OCI-LY3 (cell line): ENCODE data around the gene PCDHA2.
"Not testable (repeated sequence)": the region's sequence is repeated elsewhere in the genome, so short reads cannot be mapped to it uniquely, and the experiment has no call there.

Experiments used
- H2AFZ ChIP-seq: fragments of 200-600, 300-600 bp; shearing (Covaris generic); 2 replicates; pipeline ENCODE4 v1.6.0; 2014; ENCODE audit warnings: antibody characterized with exemption, low read depth, low read length
- H3K27ac ChIP-seq: fragments of 200-600, 300-600 bp; sonication (generic); 2 replicates; pipeline ENCODE4 v1.5.1; 2014; ENCODE audit warnings: mild to moderate bottlenecking, low read length, moderate library complexity, mixed read lengths
- H3K27me3 ChIP-seq: fragments of 200-600, 300-600 bp; sonication (generic); 2 replicates; pipeline ENCODE4 v1.6.1; 2014; ENCODE audit warnings: low read depth, low read length, mixed read lengths
- H3K36me3 ChIP-seq: fragments of 200-600, 300-600 bp; sonication (generic); replicated peaks from 2 replicates; pipeline ENCODE3; 2014; ENCODE audit warnings: low read depth, low read length, mixed read lengths
- H3K4me1 ChIP-seq: fragments of 300-600, 200-600 bp; sonication (generic); 2 replicates; pipeline ENCODE4 v1.6.1; 2014; ENCODE audit warnings: low read length, mixed read lengths
- H3K4me2 ChIP-seq: fragments of 200-600, 300-600 bp; sonication (generic); 2 replicates; pipeline ENCODE4 v1.6.1; 2014; ENCODE audit warnings: low read length, mixed read lengths
- H3K4me3 ChIP-seq: fragments of 300-600, 200-600 bp; sonication (generic); 2 replicates; pipeline ENCODE4 v1.5.1; 2014; ENCODE audit warnings: antibody characterized with exemption, mild to moderate bottlenecking, low read length, moderate library complexity
- H3K79me2 ChIP-seq: fragments of 300-600, 200-600 bp; shearing (Covaris generic); 2 replicates; pipeline ENCODE4 v1.6.1; 2014; ENCODE audit warnings: mild to moderate bottlenecking, low read length, mixed read lengths
- H3K9ac ChIP-seq: fragments of 300-600, 200-600 bp; shearing (Covaris generic); 2 replicates; pipeline ENCODE4 v1.6.0; 2014; ENCODE audit warnings: mild to moderate bottlenecking, low read length, moderate library complexity
- H3K9me3 ChIP-seq: fragments of 200-600, 300-600 bp; shearing (Covaris generic); 2 replicates; pipeline ENCODE4 v1.6.1; 2014; ENCODE audit warnings: low read length, mixed read lengths; ENCODE audit not compliant: insufficient read depth
- H4K20me1 ChIP-seq: fragments of 200-600, 300-600 bp; sonication (generic); 2 replicates; pipeline ENCODE4 v1.6.1; 2016; ENCODE audit warnings: low read length, mixed read lengths; ENCODE audit not compliant: insufficient read depth
- CTCF ChIP-seq: fragments of 200-600, 300-600 bp; sonication (generic); IDR thresholded peaks from 2 replicates; pipeline ENCODE4 v1.5.1; 2014; ENCODE audit warnings: antibody characterized with exemption, low read length, low read depth
- EZH2phosphoT487 ChIP-seq: fragments of 200-600 bp; shearing (Covaris generic); IDR thresholded peaks from 2 replicates; pipeline ENCODE4 v1.6.1; 2018; ENCODE audit warnings: antibody characterized with exemption, mixed run types, low read depth

The PCDHA2 gene

GRCh38 chr5:140795259-140795641, 598 bp downstream of the PCDHA2 start:
- no peaks in the 10 kb centered on the region for H3K9me3 ChIP-seq
- H3K4me1 ChIP-seq: no peaks in the 10 kb centered on the region
- no peaks in the 10 kb centered on the region for H4K20me1 ChIP-seq
- no peaks in the 10 kb centered on the region for H3K36me3 ChIP-seq
- H3K27ac ChIP-seq: no peak overlapping the region
- no peak overlapping the region for H3K4me3 ChIP-seq
- no peak overlapping the region for H2AFZ ChIP-seq
- no peak overlapping the region for H3K4me2 ChIP-seq
- TF ChIP-seq EZH2phosphoT487: no peak
- TF ChIP-seq CTCF: no peak
- H3K9ac ChIP-seq: no peak overlapping the region
- H3K27me3 ChIP-seq: no peaks in the 10 kb centered on the region
- H3K79me2 ChIP-seq: no peaks in the 10 kb centered on the region

DNA sequence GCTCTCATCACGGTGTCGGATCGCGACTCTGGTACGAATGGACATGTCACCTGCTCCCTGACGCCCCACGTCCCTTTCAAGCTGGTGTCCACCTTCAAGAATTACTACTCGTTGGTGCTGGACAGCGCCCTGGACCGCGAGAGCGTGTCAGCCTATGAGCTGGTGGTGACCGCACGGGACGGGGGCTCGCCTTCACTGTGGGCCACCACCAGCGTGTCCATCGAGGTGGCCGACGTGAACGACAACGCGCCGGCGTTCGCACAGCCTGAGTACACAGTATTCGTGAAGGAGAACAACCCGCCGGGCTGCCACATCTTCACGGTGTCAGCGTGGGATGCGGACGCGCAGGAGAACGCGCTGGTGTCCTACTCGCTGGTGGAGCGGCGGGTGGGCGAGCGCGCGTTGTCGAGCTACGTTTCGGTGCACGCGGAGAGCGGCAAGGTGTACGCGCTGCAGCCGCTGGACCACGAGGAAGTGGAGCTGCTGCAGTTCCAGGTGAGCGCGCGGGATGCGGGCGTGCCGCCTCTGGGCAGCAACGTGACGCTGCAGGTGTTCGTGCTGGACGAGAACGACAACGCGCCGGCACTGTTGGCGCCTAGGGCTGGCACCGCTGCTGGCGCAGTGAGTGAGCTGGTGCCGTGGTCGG, 1.5 kb downstream of the PCDHA2 start:
- not testable (repeated sequence) for H4K20me1 ChIP-seq, H2AFZ ChIP-seq, H3K4me3 ChIP-seq, H3K4me2 ChIP-seq, H3K27me3 ChIP-seq, H3K9me3 ChIP-seq, H3K4me1 ChIP-seq, H3K36me3 ChIP-seq, H3K79me2 ChIP-seq, H3K9ac ChIP-seq, H3K27ac ChIP-seq

- Histone ChIP-seq H3K27ac (no peak overlapping the region), H4K20me1 (no peaks in the 10 kb centered on the region), H3K36me3 (no peaks in the 10 kb centered on the region), H3K4me2 (no peak overlapping the region), H3K9ac (no peak overlapping the region), H2AFZ (no peak overlapping the region), H3K4me3 (no peak overlapping the region), H3K27me3 (no peaks in the 10 kb centered on the region), H3K4me1 (no peaks in the 10 kb centered on the region), H3K9me3 (no peaks in the 10 kb centered on the region), H3K79me2 (no peaks in the 10 kb centered on the region)
- TF ChIP-seq CTCF (no peak), EZH2phosphoT487 (no peak)
These were observed 2.1 kb downstream of the PCDHA2 start for GRCh38 chr5:140796718-140797095.

DNA sequence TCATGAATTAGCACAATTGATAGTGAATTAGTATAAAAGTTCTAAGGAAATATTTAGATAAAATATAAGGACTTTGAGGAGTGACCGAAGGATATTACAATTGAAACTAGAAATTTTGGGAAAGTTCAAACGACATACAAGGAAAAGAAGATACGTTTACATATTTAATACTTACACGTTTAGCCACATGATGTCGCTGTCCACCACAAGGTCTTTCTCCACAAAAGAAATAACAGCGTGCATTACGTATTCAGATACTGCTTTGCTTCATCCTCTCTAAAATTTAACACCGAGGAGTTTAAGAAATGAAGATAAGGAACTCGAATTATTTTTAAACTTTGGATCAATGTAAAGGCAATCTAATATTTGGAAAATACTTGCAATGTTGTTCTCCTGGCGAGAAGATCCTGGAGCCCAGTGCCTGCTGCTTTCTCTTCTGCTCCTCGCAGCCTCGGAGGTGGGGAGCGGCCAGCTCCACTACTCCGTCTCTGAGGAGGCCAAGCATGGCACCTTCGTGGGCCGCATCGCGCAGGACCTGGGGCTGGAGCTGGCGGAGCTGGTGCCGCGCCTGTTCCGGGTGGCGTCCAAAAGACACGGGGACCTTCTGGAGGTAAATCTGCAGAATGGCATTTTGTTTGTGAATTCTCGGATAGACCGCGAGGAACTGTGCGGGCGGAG, 6.3 kb downstream of the PCDHA2 start, which contains the start of gene PCDHA3:
Gene PCDHA3 (plus strand): TSS at position 242 of the 678 bp plus-strand sequence.
- no peak within 1 kb of the TSS for H3K27ac ChIP-seq
- TF ChIP-seq CTCF (no peak), EZH2phosphoT487 (no peak)
- no peak within 1 kb of the TSS for H2AFZ ChIP-seq
- H3K36me3 ChIP-seq: no peaks in the 10 kb centered on the region
- no peaks in the 10 kb centered on the region for H4K20me1 ChIP-seq
- H3K27me3 ChIP-seq: no peaks in the 10 kb centered on the region
- no peak within 1 kb of the TSS for H3K4me2 ChIP-seq
- H3K79me2 ChIP-seq: no peaks in the 10 kb centered on the region
- H3K4me1 ChIP-seq: no peaks in the 10 kb centered on the region
- no peaks in the 10 kb centered on the region for H3K9me3 ChIP-seq
- H3K4me3 ChIP-seq: no peak within 1 kb of the TSS
- H3K9ac ChIP-seq: no peak within 1 kb of the TSS
